K562 (cell line): ENCODE measurements around the gene NRF1. TPM values are rescaled to one million over a fixed set of nuclear protein-coding genes. Genes with fewer than 3 reads are reported as not detected.

Experiments used
- CREBBP ChIP-seq: IDR thresholded peaks from one replicate; pipeline ENCODE4 v1.6.1; 2012; ENCODE audit warnings: low read depth, mild to moderate bottlenecking, control low read depth, inconsistent platforms, low read length
- E2F8 ChIP-seq: fragments of 450-650 bp; IDR thresholded peaks from 2 replicates; pipeline ENCODE4 v1.7.1; 2018; ENCODE audit warnings: mild to moderate bottlenecking, low read depth; ENCODE audit not compliant: partially characterized antibody
- ETS1 ChIP-seq: conservative IDR thresholded peaks from 2 replicates; pipeline ENCODE4 v1.6.1; 2011; ENCODE audit warnings: low read depth, mild to moderate bottlenecking, low read length; ENCODE audit not compliant: control insufficient read depth
- LCOR ChIP-seq: sonication (generic); formaldehyde crosslinking; IDR thresholded peaks from 2 replicates; pipeline ENCODE4 v1.8.0; 2022; ENCODE audit warnings: mild to moderate bottlenecking, missing genetic modification reagents
- MXD1 ChIP-seq: fragments of 250-450 bp; sonication (Bioruptor Pico); IDR thresholded peaks from 2 replicates; pipeline ENCODE4 v1.8.0; 2021; ENCODE audit warnings: borderline replicate concordance, mild to moderate bottlenecking, moderate library complexity; ENCODE audit not compliant: poor library complexity, severe bottlenecking
- ZKSCAN8 ChIP-seq: fragments of 200-800 bp; sonication (Bioruptor generic); IDR thresholded peaks from 2 replicates; pipeline ENCODE4 v1.6.1; 2016; ENCODE audit warnings: missing genetic modification characterization, missing compliant biosample characterization
- ZNF395 ChIP-seq: fragments of 200-800 bp; sonication (Bioruptor generic); IDR thresholded peaks from 2 replicates; pipeline ENCODE4 v1.6.1; 2017; ENCODE audit warnings: missing genetic modification characterization, missing compliant biosample characterization
- ZSCAN29 ChIP-seq: fragments of 450-650 bp; IDR thresholded peaks from 2 replicates; pipeline ENCODE4 v1.6.1; 2017
- polyA plus RNA-seq, 8 experiments: library from polyadenylated mRNA; depleted of rRNA in 4 of 8; stranded (reverse) in 5 of 8; unstranded in 3 of 8; fragments of >200 nt; fragmentation: Nextera tagmentation in 2 of 8; fragmentation: Illumina TruSeq in 1 of 8; extraction: Ambion mirVana in 2 of 8; extraction: Trizol in 1 of 8; gene quantifications; 2 replicates each; pipeline versions ENCODE4 v1.2.1 to v1.2.3, GENCODE V29; 2011 to 2014; ENCODE audit warnings: inconsistent platforms in 1 of 8, missing spikeins in 1 of 8
- total RNA-seq, 7 experiments: library from RNA; depleted of rRNA in 6 of 7; stranded (reverse); fragments of >200 nt in 6 of 7; fragmentation: Illumina TruSeq in 2 of 7; extraction: Trizol in 2 of 7; gene quantifications; 2 replicates each; pipeline versions ENCODE4 v1.2.1 to v1.2.3, GENCODE V29; 2011 to 2021; ENCODE audit warnings: low replicate concordance in 1 of 7
- TF ChIP-seq, protein P1 (sequence below): fragments of 450-650 bp; IDR thresholded peaks from 2 replicates; pipeline ENCODE4 v1.6.1; 2014; ENCODE audit warnings: low read depth, mild to moderate bottlenecking, moderate library complexity, borderline replicate concordance
- TF ChIP-seq, protein P2 (sequence below): fragments of 250-450 bp; sonication (Bioruptor Pico); IDR thresholded peaks from 2 replicates; pipeline ENCODE4 v1.5.0; 2021; ENCODE audit warnings: mild to moderate bottlenecking, moderate library complexity
- TF ChIP-seq, protein P3 (sequence below): sonication (generic); formaldehyde crosslinking; IDR thresholded peaks from 2 replicates; pipeline ENCODE4 v1.8.1; 2023; ENCODE audit warnings: mild to moderate bottlenecking, missing genetic modification reagents

Gene NRF1
- total and polyA plus RNA-seq, 9 of the 15 experiments (the other 6 are each of a cell fraction or from before 2014, with no cell fraction given) = 8.6 to 28.8 (median 20.3) TPM

GRCh38 chr7:129779602-129780256 lies 168.2 kb downstream of the NRF1 start (continued):
- TF ChIP-seq, protein P1, sequence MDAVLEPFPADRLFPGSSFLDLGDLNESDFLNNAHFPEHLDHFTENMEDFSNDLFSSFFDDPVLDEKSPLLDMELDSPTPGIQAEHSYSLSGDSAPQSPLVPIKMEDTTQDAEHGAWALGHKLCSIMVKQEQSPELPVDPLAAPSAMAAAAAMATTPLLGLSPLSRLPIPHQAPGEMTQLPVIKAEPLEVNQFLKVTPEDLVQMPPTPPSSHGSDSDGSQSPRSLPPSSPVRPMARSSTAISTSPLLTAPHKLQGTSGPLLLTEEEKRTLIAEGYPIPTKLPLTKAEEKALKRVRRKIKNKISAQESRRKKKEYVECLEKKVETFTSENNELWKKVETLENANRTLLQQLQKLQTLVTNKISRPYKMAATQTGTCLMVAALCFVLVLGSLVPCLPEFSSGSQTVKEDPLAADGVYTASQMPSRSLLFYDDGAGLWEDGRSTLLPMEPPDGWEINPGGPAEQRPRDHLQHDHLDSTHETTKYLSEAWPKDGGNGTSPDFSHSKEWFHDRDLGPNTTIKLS = no peak
- TF ChIP-seq CREBBP = no peak
- TF ChIP-seq MXD1 (CRISPR knock-in tag) = no peak
- 0 out of 2 replicates have a peak, but pooled peaks have one; percentile 59 for TF ChIP-seq ETS1
- TF ChIP-seq, protein P2, sequence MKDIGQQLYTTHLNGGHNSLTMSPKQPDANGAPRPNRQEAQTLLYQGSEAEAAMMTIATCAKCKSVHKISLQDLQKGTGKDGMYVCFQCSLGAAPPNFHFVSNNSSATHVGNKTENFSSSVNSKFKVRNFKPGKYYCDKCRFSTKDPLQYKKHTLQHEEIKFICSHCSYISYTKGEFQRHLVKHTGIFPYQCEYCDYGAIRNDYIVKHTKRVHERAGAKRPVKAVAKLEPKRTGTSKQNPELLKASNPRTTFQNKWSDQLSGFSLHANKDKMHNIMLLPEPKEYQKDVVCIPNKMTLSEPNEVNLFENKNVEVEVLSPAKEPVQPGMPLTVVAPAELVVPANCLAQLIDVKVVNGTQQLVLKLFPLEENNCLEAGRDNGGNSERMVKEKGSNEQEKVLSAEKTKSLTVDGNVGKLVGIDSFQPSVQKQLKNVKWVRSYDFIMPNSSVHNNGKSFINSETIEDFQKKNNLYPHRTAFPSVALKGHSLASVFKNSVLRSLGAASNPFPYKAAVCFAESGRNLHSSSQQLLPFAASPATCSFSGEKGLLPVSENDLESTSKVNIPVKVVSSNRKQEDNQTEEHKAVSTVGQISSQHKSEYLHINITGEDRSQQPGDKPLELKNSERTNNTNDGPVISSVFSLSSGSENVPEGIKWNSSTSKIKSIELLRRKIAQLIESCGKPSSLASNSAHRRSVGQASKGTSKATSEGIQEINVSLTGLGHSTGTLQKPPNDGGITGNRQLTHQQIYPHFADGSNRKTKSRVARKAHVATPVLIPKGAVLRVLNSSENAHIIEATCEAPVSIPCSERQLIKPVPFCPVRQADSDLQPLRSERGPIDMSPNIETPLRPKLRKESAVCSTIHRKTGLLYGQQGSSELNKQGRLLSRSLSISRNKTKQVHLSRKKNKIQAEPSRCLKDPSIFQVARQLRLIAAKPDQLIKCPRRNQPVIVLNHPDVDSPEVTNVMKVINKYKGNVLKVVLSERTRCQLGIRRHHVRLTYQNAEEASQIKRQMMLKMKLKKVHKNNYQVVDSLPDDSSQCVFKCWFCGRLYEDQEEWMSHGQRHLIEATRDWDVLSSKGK (CRISPR knock-in tag) = no peak
- no peak for TF ChIP-seq E2F8
- TF ChIP-seq, protein P3, sequence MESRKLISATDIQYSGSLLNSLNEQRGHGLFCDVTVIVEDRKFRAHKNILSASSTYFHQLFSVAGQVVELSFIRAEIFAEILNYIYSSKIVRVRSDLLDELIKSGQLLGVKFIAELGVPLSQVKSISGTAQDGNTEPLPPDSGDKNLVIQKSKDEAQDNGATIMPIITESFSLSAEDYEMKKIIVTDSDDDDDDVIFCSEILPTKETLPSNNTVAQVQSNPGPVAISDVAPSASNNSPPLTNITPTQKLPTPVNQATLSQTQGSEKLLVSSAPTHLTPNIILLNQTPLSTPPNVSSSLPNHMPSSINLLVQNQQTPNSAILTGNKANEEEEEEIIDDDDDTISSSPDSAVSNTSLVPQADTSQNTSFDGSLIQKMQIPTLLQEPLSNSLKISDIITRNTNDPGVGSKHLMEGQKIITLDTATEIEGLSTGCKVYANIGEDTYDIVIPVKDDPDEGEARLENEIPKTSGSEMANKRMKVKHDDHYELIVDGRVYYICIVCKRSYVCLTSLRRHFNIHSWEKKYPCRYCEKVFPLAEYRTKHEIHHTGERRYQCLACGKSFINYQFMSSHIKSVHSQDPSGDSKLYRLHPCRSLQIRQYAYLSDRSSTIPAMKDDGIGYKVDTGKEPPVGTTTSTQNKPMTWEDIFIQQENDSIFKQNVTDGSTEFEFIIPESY = peak; percentile 15; the same call in 1 of the 2 replicates
- TF ChIP-seq ZNF395 (CRISPR knock-in tag) = no peak
- peak; percentile 98 for TF ChIP-seq ZSCAN29
- TF ChIP-seq ZKSCAN8 (CRISPR knock-in tag) = no peak
- TF ChIP-seq LCOR (CRISPR knock-in tag) = peak; percentile 41
